K562 (cell line): Measurements from ENCODE around the gene EIF4E1B. TPM values are rescaled to one million over a fixed set of nuclear protein-coding genes. Genes with fewer than 3 reads are reported as not detected.

ENCODE experiments used
- ATAC-seq: fragments of 200-7000 bp; cut with Tn5 transposase; 3 replicates; pipeline ENCODE4 v1.9.1; 2020; ENCODE audit warnings: moderate library complexity
- BruUV-seq: library from RNA; stranded (reverse); fragments of 400-500 nt; replicated peaks from 2 replicates; lab custom pipeline; 2021; lab: Mats Ljungman, UMichigan
- CTCF ChIA-PET: fragments of 300-600 bp; formaldehyde crosslinking; extraction: SDS; loops from one replicate; lab custom pipeline; 2021; ENCODE audit warnings: low intra/inter-chr PET ratio; lab: Yijun Ruan, JAX
- POLR2A ChIA-PET: fragments of 300-600, 350-650 bp; sonication (Branson Sonifier 250); formaldehyde crosslinking; extraction: SDS; loops from one replicate; lab custom pipeline; 2021; ENCODE audit warnings: antibody characterized with exemption, inconsistent platforms; lab: Yijun Ruan, JAX
- DNase-seq, 4 experiments: peaks; one replicate each; pipeline versions ENCODE4 v3.0.0 to v3.0.0-alpha.2; 2011 to 2018; ENCODE audit warnings: low spot score in 3 of 4, mixed read lengths in 3 of 4; ENCODE audit errors: extremely low read depth in 1 of 4
- FAIRE-seq: peaks from 2 replicates; lab custom pipeline; 2011; peaks lifted over from hg19 to GRCh38; lab: Jason Lieb, UNC
- H2AFZ ChIP-seq: 2 replicates; pipeline ENCODE4 v1.6.0; 2011; ENCODE audit warnings: low read depth, low read length, control low read depth, inconsistent platforms
- H3K27ac ChIP-seq: fragments of 200-600 bp; 3 replicates; pipeline ENCODE4 v1.8.0; 2011; ENCODE audit warnings: low read depth, mild to moderate bottlenecking, control low read depth, inconsistent platforms, low read length, moderate library complexity, mixed read lengths; ENCODE audit errors: extremely low read depth
- H3K27me3 ChIP-seq, 2 experiments: fragments of 300-600 bp in 1 of 2; 2 replicates in 1 of 2; 3 replicates in 1 of 2; pipeline versions ENCODE4 v1.6.0 to v1.8.0; 2011; ENCODE audit warnings: inconsistent platforms in 2 of 2, low read length in 2 of 2, mild to moderate bottlenecking in 1 of 2, mixed read lengths in 1 of 2, moderate library complexity in 1 of 2; ENCODE audit not compliant: control insufficient read depth in 2 of 2, insufficient read depth in 2 of 2
- H3K36me3 ChIP-seq: fragments of 300-600 bp; 3 replicates; pipeline ENCODE4 v1.8.0; 2011; ENCODE audit warnings: mild to moderate bottlenecking, low read length, inconsistent platforms; ENCODE audit not compliant: control insufficient read depth, insufficient read depth
- H3K4me1 ChIP-seq, 2 experiments: fragments of 200-600 bp in 1 of 2; replicated peaks in 1 of 2; 2 replicates in 1 of 2; 3 replicates in 1 of 2; pipeline versions ENCODE4 v1.5.1 to v1.8.0; 2011; ENCODE audit warnings: inconsistent platforms in 2 of 2, low read length in 2 of 2, mild to moderate bottlenecking in 1 of 2, mixed read lengths in 1 of 2, moderate library complexity in 1 of 2; ENCODE audit not compliant: control insufficient read depth in 2 of 2, insufficient read depth in 2 of 2
- H3K4me2 ChIP-seq: 2 replicates; pipeline ENCODE4 v1.6.1; 2011; ENCODE audit warnings: low read length, control low read depth, inconsistent platforms, mixed read lengths; ENCODE audit not compliant: insufficient read depth
- H3K4me3 ChIP-seq: fragments of 200-600 bp; sonication (generic), shearing (Covaris generic); 2 replicates; pipeline ENCODE4 v1.5.1; 2016; ENCODE audit warnings: control low read depth, inconsistent platforms
- H3K79me2 ChIP-seq: fragments of 200-600 bp; 3 replicates; pipeline ENCODE4 v1.8.0; 2011; ENCODE audit warnings: low read length, inconsistent platforms; ENCODE audit not compliant: control insufficient read depth, insufficient read depth
- H3K9ac ChIP-seq, 2 experiments: 2 replicates each; pipeline versions ENCODE4 v1.6.0 to v1.6.1; 2011; ENCODE audit warnings: low read depth in 2 of 2, low read length in 2 of 2, control low read depth in 1 of 2, inconsistent platforms in 1 of 2, mild to moderate bottlenecking in 1 of 2, mixed read lengths in 1 of 2; ENCODE audit not compliant: insufficient read depth in 1 of 2
- H3K9me1 ChIP-seq: one replicate; pipeline ENCODE4 v1.6.0; 2011; ENCODE audit warnings: inconsistent platforms, mild to moderate bottlenecking, low read length, moderate library complexity; ENCODE audit not compliant: control insufficient read depth, insufficient read depth
- H3K9me3 ChIP-seq: replicated peaks from 2 replicates; pipeline ENCODE4 v1.5.1; 2011; ENCODE audit warnings: low read depth, low read length, inconsistent platforms; ENCODE audit not compliant: control insufficient read depth, insufficient read depth
- H4K20me1 ChIP-seq: replicated peaks from 2 replicates; pipeline ENCODE4 v1.6.1; 2011; ENCODE audit warnings: low read length, inconsistent platforms, mixed read lengths; ENCODE audit not compliant: control insufficient read depth, insufficient read depth
- CEBPG ChIP-seq, 3 experiments: fragments of 200-800 bp in 1 of 3; sonication (Bioruptor generic) in 1 of 3; sonication (generic) in 1 of 3; formaldehyde crosslinking in 1 of 3; IDR thresholded peaks in 2 of 3; conservative IDR thresholded peaks in 1 of 3; 2 replicates each; pipeline versions ENCODE4 v1.6.1 to v1.8.0; 2016 to 2022; ENCODE audit warnings: missing compliant biosample characterization in 2 of 3, missing genetic modification characterization in 2 of 3, mild to moderate bottlenecking in 1 of 3, missing genetic modification reagents in 1 of 3
- CGGBP1 ChIP-seq: fragments of 250-450 bp; sonication (Bioruptor Pico); IDR thresholded peaks from 2 replicates; pipeline ENCODE4 v1.9.0; 2021; ENCODE audit warnings: mild to moderate bottlenecking
- DMBX1 ChIP-seq: fragments of 250-450 bp; sonication (Bioruptor Pico); IDR thresholded peaks from 2 replicates; pipeline ENCODE4 v1.8.0; 2022; ENCODE audit warnings: inconsistent platforms, mild to moderate bottlenecking, moderate library complexity, borderline replicate concordance
- EZH2 ChIP-seq: IDR thresholded peaks from 2 replicates; pipeline ENCODE4 v1.6.1; 2012; ENCODE audit warnings: low read depth, mild to moderate bottlenecking, inconsistent platforms, low read length, borderline replicate concordance
- FOXA3 ChIP-seq, 2 experiments: fragments of 450-650 bp in 1 of 2; sonication (generic) in 1 of 2; formaldehyde crosslinking; IDR thresholded peaks in 1 of 2; conservative IDR thresholded peaks in 1 of 2; 2 replicates each; pipeline versions ENCODE4 v1.4.0 to v1.8.0; 2020 to 2022; ENCODE audit warnings: mild to moderate bottlenecking in 2 of 2, missing genetic modification reagents in 1 of 2
- GABPB2 ChIP-seq: fragments of 250-450 bp; sonication (Bioruptor Pico); conservative IDR thresholded peaks from 2 replicates; pipeline ENCODE4 v1.5.1; 2021; ENCODE audit warnings: mild to moderate bottlenecking
- HDAC1 ChIP-seq, 2 experiments: fragments of 450-650 bp; IDR thresholded peaks; 2 replicates each; pipeline ENCODE4 v1.6.1; 2016 to 2017; ENCODE audit warnings: inconsistent platforms in 1 of 2, mild to moderate bottlenecking in 1 of 2, moderate library complexity in 1 of 2
- KDM4B ChIP-seq, 2 experiments: fragments of 450-650 bp in 1 of 2; sonication (generic) in 1 of 2; IDR thresholded peaks; 2 replicates each; pipeline ENCODE4 v1.6.1; 2016 to 2017; ENCODE audit warnings: borderline replicate concordance in 2 of 2, antibody characterized with exemption in 1 of 2, low read depth in 1 of 2, mild to moderate bottlenecking in 1 of 2
- PTBP1 ChIP-seq: fragments of 200-400 bp; formaldehyde crosslinking; IDR thresholded peaks from 2 replicates; pipeline ENCODE4 v1.6.1; 2017; ENCODE audit warnings: low read depth, low read length
- SAFB ChIP-seq: fragments of 200-400 bp; formaldehyde crosslinking; IDR thresholded peaks from 2 replicates; pipeline ENCODE4 v1.6.1; 2017; ENCODE audit warnings: low read depth, low read length, borderline replicate concordance
- TEAD4 ChIP-seq, 2 experiments: sonication (generic) in 1 of 2; formaldehyde crosslinking in 1 of 2; IDR thresholded peaks; 2 replicates each; pipeline versions ENCODE4 v1.6.1 to v1.8.0; 2012 to 2022; ENCODE audit warnings: borderline replicate concordance in 1 of 2, inconsistent platforms in 1 of 2, low read length in 1 of 2, mild to moderate bottlenecking in 1 of 2, missing genetic modification reagents in 1 of 2
- THAP7 ChIP-seq: fragments of 250-450 bp; sonication (Bioruptor Pico); IDR thresholded peaks from 2 replicates; pipeline ENCODE4 v1.5.0; 2021
- USF1 ChIP-seq: sonication (generic); formaldehyde crosslinking; IDR thresholded peaks from 2 replicates; pipeline ENCODE4 v1.9.0; 2022; ENCODE audit warnings: mild to moderate bottlenecking, missing genetic modification reagents
- ZBTB9 ChIP-seq: fragments of 450-650 bp; formaldehyde crosslinking; IDR thresholded peaks from 2 replicates; pipeline ENCODE4 v1.4.0; 2020; ENCODE audit warnings: mild to moderate bottlenecking, moderate library complexity
- ZNF197 ChIP-seq: fragments of 200-800 bp; sonication (Bioruptor generic); IDR thresholded peaks from 2 replicates; pipeline ENCODE4 v1.6.1; 2016; ENCODE audit warnings: low read depth, missing genetic modification characterization, missing compliant biosample characterization
- ZNF347 ChIP-seq: fragments of 450-650 bp; formaldehyde crosslinking; IDR thresholded peaks from 2 replicates; pipeline ENCODE4 v1.4.0; 2020; ENCODE audit warnings: low read depth, mild to moderate bottlenecking, moderate library complexity
- WGBS: fragments of 100-300 bp; shearing (Covaris generic); methylation state at CpG from one replicate; pipeline ENCODE4 v1.1.6; 2016; ENCODE audit warnings: low coverage, mixed read lengths; ENCODE audit not compliant: insufficient coverage; ENCODE audit errors: missing lambda C conversion rate; 5-methylcytosine and 5-hydroxymethylcytosine counted together
- in situ Hi-C: fragments of 300-500 bp; cut with MboI; formaldehyde crosslinking; loops from 4 replicates; pipeline ENCODE4 v1.15.0; 2018; ENCODE audit warnings: inconsistent platforms, mixed read lengths
- intact Hi-C: fragments of 100-400 bp; cut with micrococcal nuclease; formaldehyde crosslinking; loops from 2 replicates; pipeline ENCODE4 v1.14.2; 2022
- polyA plus RNA-seq, 8 experiments: library from polyadenylated mRNA; depleted of rRNA in 4 of 8; stranded (reverse) in 5 of 8; unstranded in 3 of 8; fragments of >200 nt; fragmentation: Nextera tagmentation in 2 of 8; fragmentation: Illumina TruSeq in 1 of 8; extraction: Ambion mirVana in 2 of 8; extraction: Trizol in 1 of 8; gene quantifications; 2 replicates each; pipeline versions ENCODE4 v1.2.1 to v1.2.3, GENCODE V29; 2011 to 2014; ENCODE audit warnings: inconsistent platforms in 1 of 8, missing spikeins in 1 of 8
- total RNA-seq, 7 experiments: library from RNA; depleted of rRNA in 6 of 7; stranded (reverse); fragments of >200 nt in 6 of 7; fragmentation: Illumina TruSeq in 2 of 7; extraction: Trizol in 2 of 7; gene quantifications; 2 replicates each; pipeline versions ENCODE4 v1.2.1 to v1.2.3, GENCODE V29; 2011 to 2021; ENCODE audit warnings: low replicate concordance in 1 of 7

EIF4E1B gene
- total and polyA plus RNA-seq, 9 of the 15 experiments (the other 6 are each of a cell fraction or from before 2014, with no cell fraction given), result not detected

GRCh38 chr5:176648474-176649194 lies 18.2 kb downstream of the EIF4E1B start:
- 13% methylated on average over 15 of the region's 15 CpGs for WGBS
- no peaks in the 10 kb centered on the region for H3K9me3 ChIP-seq
- peaks cover 21% of the 10 kb centered on the region; the same call in 2 of the 3 replicates for H3K36me3 ChIP-seq
- FAIRE-seq, result peak; percentile 97
- H3K79me2 ChIP-seq, result peaks cover 45% of the 10 kb centered on the region
- BruUV-seq, result no TSS peak
- ChIA-PET CTCF (no interaction called here), POLR2A (interaction anchor here (1.0 to 2.1 kb wide), 2 partner anchors 9 kb away, joined by 3 to 10 read pairs; no protein-coding TSS in a partner anchor)
- peak overlapping the region; percentile 85 to 92 for H3K9ac ChIP-seq
- intact Hi-C loops, result loop anchor here (10.0 kb wide), 1 partner anchor 74 kb away; no protein-coding TSS in a partner anchor
- peak; percentile 44 to 92 (median 66) for DNase-seq
- H3K27ac ChIP-seq, result peak overlapping the region; percentile 78
- peak overlapping the region; percentile 86 for H3K4me2 ChIP-seq
- peaks cover 19% of the 10 kb centered on the region for H3K9me1 ChIP-seq
- H3K4me1 ChIP-seq, result peaks cover 48 to 81% of the 10 kb centered on the region in 2 experiments
- peaks cover 19% of the 10 kb centered on the region for H4K20me1 ChIP-seq
- H3K27me3 ChIP-seq, result no peaks in the 10 kb centered on the region
- 0 out of 2 replicates have a peak overlapping the region, but pooled peaks have one; percentile 81 for H2AFZ ChIP-seq
- in situ Hi-C loops, result no loop called here
- peak overlapping the region; percentile 73 for H3K4me3 ChIP-seq
- peak; percentile 32 for ATAC-seq
- TF ChIP-seq CEBPG (CRISPR knock-in tag; IDR thresholded peaks at IDR 0.05) (no peak), CEBPG (tag; conservative IDR thresholded peaks at IDR 0.05 in 1 of 2, IDR thresholded peaks at IDR 0.05 in 1 of 2) (no peak), EZH2 (no peak), USF1 (peak; percentile 36; the same call in 1 of the 2 replicates), FOXA3 (CRISPR knock-in tag; conservative IDR thresholded peaks at IDR 0.05 in 1 of 2, IDR thresholded peaks at IDR 0.05 in 1 of 2) (0 out of 4 replicates have a peak, but pooled peaks of 1 of the 2 experiments have one; percentile 25), THAP7 (CRISPR knock-in tag) (no peak), ZNF347 (CRISPR knock-in tag) (no peak), ZNF197 (CRISPR knock-in tag) (no peak), SAFB (no peak), KDM4B (IDR thresholded peaks at IDR 0.05; ENCODE audit: borderline replicate concordance in 2 of 2, low read depth in 1 of 2) (no peak), DMBX1 (CRISPR knock-in tag) (peak; percentile 66; the same call in 1 of the 2 replicates), CGGBP1 (no peak), ZBTB9 (CRISPR knock-in tag) (no peak), PTBP1 (peak; percentile 79; the same call in 1 of the 2 replicates), TEAD4 (IDR thresholded peaks at IDR 0.05; ENCODE audit: low read length) (peak; percentile 96), TEAD4 (CRISPR knock-in tag; IDR thresholded peaks at IDR 0.05; ENCODE audit: borderline replicate concordance) (no peak), HDAC1 (IDR thresholded peaks at IDR 0.05) (peak in 1 of 2 experiments; percentile 45; a peak in 1 of 4 replicates), GABPB2 (CRISPR knock-in tag) (no peak)
